Measurements from ENCODE around the gene BAK1. TPM values are rescaled to one million over a fixed set of nuclear protein-coding genes. Genes with fewer than 3 reads are reported as not detected.
A peak's percentile ranks its signal among the peaks of the same experiment; 100 is the strongest.

Gene BAK1
- total RNA-seq, 1 experiment from 2014 or later: 23.7 TPM

DNA sequence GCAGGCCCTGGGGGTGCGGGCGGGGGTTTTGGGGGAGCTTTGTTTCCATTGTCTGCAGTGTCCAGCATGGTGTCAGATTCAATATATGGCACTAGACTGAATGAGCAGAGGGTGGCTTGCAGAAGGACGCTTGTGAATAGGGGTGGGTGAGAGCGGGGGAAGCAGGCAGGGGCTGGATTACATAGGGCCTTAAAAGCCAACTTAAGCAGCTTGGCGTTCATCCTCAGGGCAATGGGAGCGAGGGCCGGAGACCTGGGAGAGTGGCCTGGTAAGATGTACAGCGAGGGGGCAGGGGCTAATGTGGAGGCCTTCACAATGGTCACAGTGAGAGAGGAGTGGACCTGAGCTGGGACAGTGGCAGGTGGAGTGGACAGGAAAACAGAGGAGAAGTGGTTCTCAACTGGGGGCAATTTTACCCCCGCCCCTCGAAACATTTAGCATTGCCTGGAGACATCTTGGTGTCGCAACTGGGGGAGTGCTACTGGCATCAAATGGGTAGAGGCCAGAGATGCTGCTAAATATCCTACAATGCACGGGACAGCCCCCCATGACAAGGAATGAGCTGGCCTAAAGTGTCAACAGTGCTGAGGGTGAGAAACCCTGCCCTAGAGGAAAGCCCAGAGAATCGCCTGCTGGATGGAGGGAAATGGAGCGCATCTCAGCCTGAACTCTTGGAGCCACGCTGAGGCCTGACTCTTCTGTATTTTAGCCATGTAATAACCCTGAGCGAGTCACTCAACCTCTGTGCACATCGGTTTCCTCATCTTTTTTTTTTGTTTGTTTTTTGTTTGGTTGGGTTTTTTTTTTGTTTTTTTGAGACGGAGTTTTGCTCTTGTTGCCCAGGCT, 15.1 kb upstream of the BAK1 start:
- H3K27ac ChIP-seq (ENCODE audit: low read length): no peak overlapping the region
- no peaks in the 10 kb centered on the region for H3F3A ChIP-seq (ENCODE audit: low read length, unreplicated experiment)
- no peaks in the 10 kb centered on the region for H3K9me2 ChIP-seq (replicated peaks; ENCODE audit: low read length)
- no peaks in the 10 kb centered on the region for H3K36me3 ChIP-seq (ENCODE audit: low read depth, low read length)
- BruUV-seq (replicated peaks): no TSS peak
- intact Hi-C loops (cut with micrococcal nuclease): no loop called here
- H3K79me2 ChIP-seq (ENCODE audit: low read length): no peaks in the 10 kb centered on the region
- TF ChIP-seq CTCF (conservative IDR thresholded peaks at IDR 0.05; ENCODE audit: low read depth, low read length) (no peak), EZH2 (IDR thresholded peaks at IDR 0.05; ENCODE audit: low read length, unreplicated experiment) (no peak), EZH2phosphoT487 (IDR thresholded peaks at IDR 0.05; ENCODE audit: borderline replicate concordance, low read length) (no peak)
- CTCF ChIA-PET: interaction anchor here (0.6 kb wide), 1 partner anchor 13 kb away, joined by 3 read pairs; no protein-coding TSS in a partner anchor
- no peaks in the 10 kb centered on the region for H3K27me3 ChIP-seq (ENCODE audit: low read length)
- H2AFZ ChIP-seq (ENCODE audit: low read length): no peak overlapping the region
- no peak for ATAC-seq
- peak; percentile 15 for DNase-seq
- peaks cover 27% of the 10 kb centered on the region for H3K4me1 ChIP-seq (ENCODE audit: insufficient read depth, low read length)
- H3K9me3 ChIP-seq (ENCODE audit: low read length): no peaks in the 10 kb centered on the region
- H4K20me1 ChIP-seq (ENCODE audit: low read length): no peaks in the 10 kb centered on the region
- H3K9ac ChIP-seq (ENCODE audit: low read length): no peak overlapping the region
- H3K4me3 ChIP-seq (ENCODE audit: low read length): no peak overlapping the region
- no peak overlapping the region for H3K4me2 ChIP-seq (ENCODE audit: low read length)
- POLR2A ChIA-PET (ENCODE audit: unreplicated experiment): no interaction called here

DNA sequence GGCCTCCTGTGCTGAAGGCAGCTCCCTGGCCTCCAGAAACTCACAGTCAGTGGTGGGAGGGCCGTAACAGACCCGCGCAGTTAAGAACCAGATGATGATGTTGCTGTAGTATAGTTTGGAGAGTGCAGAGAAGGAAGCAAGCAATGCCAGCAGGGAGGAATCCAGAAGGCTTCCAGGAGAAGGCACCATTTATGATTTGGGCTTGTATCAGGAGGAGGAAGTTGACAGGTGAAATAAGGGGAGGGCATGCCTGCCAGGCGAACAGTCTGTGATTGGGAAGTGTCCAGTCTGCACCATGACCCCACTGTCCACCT, 13.3 kb upstream of the BAK1 start:
- intact Hi-C loops (cut with micrococcal nuclease): no loop called here
- peak overlapping the region; percentile 24; the same call in 1 of the 2 replicates for H3K4me3 ChIP-seq (ENCODE audit: low read length)
- no TSS peak for BruUV-seq (replicated peaks)
- no peak for TF ChIP-seq EZH2phosphoT487 (IDR thresholded peaks at IDR 0.05; ENCODE audit: borderline replicate concordance, low read length)
- no peak for TF ChIP-seq EZH2 (IDR thresholded peaks at IDR 0.05; ENCODE audit: low read length, unreplicated experiment)
- no peak for TF ChIP-seq CTCF (conservative IDR thresholded peaks at IDR 0.05; ENCODE audit: low read depth, low read length)
- no peak overlapping the region for H3K27ac ChIP-seq (ENCODE audit: low read length)
- H3F3A ChIP-seq (ENCODE audit: low read length, unreplicated experiment): no peaks in the 10 kb centered on the region
- H3K27me3 ChIP-seq (ENCODE audit: low read length): no peaks in the 10 kb centered on the region
- ATAC-seq: no peak
- peak overlapping the region; percentile 63 for H3K4me2 ChIP-seq (ENCODE audit: low read length)
- no peaks in the 10 kb centered on the region for H4K20me1 ChIP-seq (ENCODE audit: low read length)
- peaks cover 37% of the 10 kb centered on the region for H3K4me1 ChIP-seq (ENCODE audit: insufficient read depth, low read length)
- no peak overlapping the region for H3K9ac ChIP-seq (ENCODE audit: low read length)
- CTCF ChIA-PET: no interaction called here
- no peaks in the 10 kb centered on the region for H3K9me2 ChIP-seq (replicated peaks; ENCODE audit: low read length)
- no peaks in the 10 kb centered on the region for H3K36me3 ChIP-seq (ENCODE audit: low read depth, low read length)
- POLR2A ChIA-PET (ENCODE audit: unreplicated experiment): no interaction called here
- no peaks in the 10 kb centered on the region for H3K79me2 ChIP-seq (ENCODE audit: low read length)
- peak overlapping the region; percentile 70 for H2AFZ ChIP-seq (ENCODE audit: low read length)
- no peak for DNase-seq
- no peaks in the 10 kb centered on the region for H3K9me3 ChIP-seq (ENCODE audit: low read length)

All from PC-3 (cell line).